WTC11 (cell line): ENCODE measurements around the gene MEPCE. TPM values are rescaled to one million over a fixed set of nuclear protein-coding genes. Genes with fewer than 3 reads are reported as not detected.

ENCODE experiments used
- ATAC-seq: fragments of 200-7000 bp; cut with Tn5 transposase; 2 replicates; pipeline ENCODE4 v1.10.0; 2021; ENCODE audit warnings: mild to moderate bottlenecking, moderate library complexity
- CTCF ChIA-PET: fragments of 300-600 bp; sonication (Branson Sonifier 250); formaldehyde crosslinking; loops from one replicate; lab custom pipeline; 2021; ENCODE audit warnings: antibody characterized with exemption; lab: Charles Lee
- POLR2A ChIA-PET: fragments of 350-600 bp; sonication (Branson Sonifier 250); formaldehyde crosslinking; loops from one replicate; lab custom pipeline; 2021; ENCODE audit warnings: antibody characterized with exemption; lab: Charles Lee
- DNase-seq: peaks from one replicate; pipeline ENCODE4 v3.0.0; 2021; ENCODE audit warnings: low spot score
- H3K27ac Mint-ChIP-seq: 2 replicates; pipeline ENCODE4 v1.8.0; 2021; ENCODE audit warnings: mixed read lengths
- H3K27me3 Mint-ChIP-seq: 2 replicates; pipeline ENCODE4 v1.8.0; 2021; ENCODE audit warnings: low read depth, mild to moderate bottlenecking, moderate library complexity, mixed read lengths
- H3K36me3 Mint-ChIP-seq: 2 replicates; pipeline ENCODE4 v1.8.0; 2021; ENCODE audit warnings: mixed read lengths
- H3K4me1 Mint-ChIP-seq: 2 replicates; pipeline ENCODE4 v1.8.0; 2022; ENCODE audit warnings: mixed read lengths
- H3K4me3 Mint-ChIP-seq: 2 replicates; pipeline ENCODE4 v1.8.0; 2021; ENCODE audit warnings: mild to moderate bottlenecking, moderate library complexity, mixed read lengths
- H3K9me3 Mint-ChIP-seq: 2 replicates; pipeline ENCODE4 v1.8.0; 2021; ENCODE audit warnings: mixed read lengths
- AR ChIP-seq: fragments of 250-450 bp; sonication (Bioruptor Pico); IDR thresholded peaks from 2 replicates; pipeline ENCODE4 v1.9.0; 2021; ENCODE audit warnings: mild to moderate bottlenecking
- CREM ChIP-seq: sonication (generic); formaldehyde crosslinking; IDR thresholded peaks from 2 replicates; pipeline ENCODE4 v1.8.1; 2022; ENCODE audit warnings: mild to moderate bottlenecking, missing genetic modification reagents, moderate library complexity
- CTCF ChIP-seq: fragments of 200-600 bp; IDR thresholded peaks from 2 replicates; pipeline ENCODE4 v1.8.0; 2022; ENCODE audit warnings: antibody characterized with exemption
- ERG ChIP-seq: fragments of 250-450 bp; sonication (Bioruptor Pico); IDR thresholded peaks from 2 replicates; pipeline ENCODE4 v1.8.0; 2021; ENCODE audit warnings: mild to moderate bottlenecking
- FOXP1 ChIP-seq: sonication (generic); formaldehyde crosslinking; IDR thresholded peaks from 2 replicates; pipeline ENCODE4 v1.8.0; 2022; ENCODE audit warnings: missing genetic modification reagents, mild to moderate bottlenecking, moderate library complexity, borderline replicate concordance
- GABPB1 ChIP-seq: sonication (generic); formaldehyde crosslinking; IDR thresholded peaks from 2 replicates; pipeline ENCODE4 v1.8.1; 2023; ENCODE audit warnings: mild to moderate bottlenecking, missing genetic modification reagents
- GRHL2 ChIP-seq: fragments of 250-450 bp; sonication (Bioruptor Pico); IDR thresholded peaks from 2 replicates; pipeline ENCODE4 v1.8.0; 2022; ENCODE audit warnings: mild to moderate bottlenecking, moderate library complexity; ENCODE audit not compliant: insufficient replicate concordance, severe bottlenecking
- HMGXB4 ChIP-seq: sonication (generic); formaldehyde crosslinking; IDR thresholded peaks from 2 replicates; pipeline ENCODE4 v1.8.1; 2023; ENCODE audit warnings: mild to moderate bottlenecking, moderate library complexity, missing genetic modification reagents
- IRF1 ChIP-seq: sonication (generic); formaldehyde crosslinking; IDR thresholded peaks from 2 replicates; pipeline ENCODE4 v1.8.0; 2023; ENCODE audit warnings: missing genetic modification reagents
- NR3C1 ChIP-seq: sonication (generic); formaldehyde crosslinking; conservative IDR thresholded peaks from 2 replicates; pipeline ENCODE4 v1.8.1; 2023; ENCODE audit warnings: low read depth, mild to moderate bottlenecking, missing genetic modification reagents
- SOX15 ChIP-seq: fragments of 250-450 bp; sonication (Bioruptor Pico); IDR thresholded peaks from 2 replicates; pipeline ENCODE4 v1.9.0; 2021; ENCODE audit warnings: mild to moderate bottlenecking
- TCF7 ChIP-seq: sonication (generic); formaldehyde crosslinking; IDR thresholded peaks from 2 replicates; pipeline ENCODE4 v1.8.0; 2022; ENCODE audit warnings: mild to moderate bottlenecking, low read depth, missing genetic modification reagents, moderate library complexity
- TEAD1 ChIP-seq: sonication (generic); formaldehyde crosslinking; IDR thresholded peaks from 2 replicates; pipeline ENCODE4 v1.8.0; 2022; ENCODE audit warnings: mild to moderate bottlenecking, missing genetic modification reagents
- TEAD4 ChIP-seq: sonication (generic); formaldehyde crosslinking; IDR thresholded peaks from 2 replicates; pipeline ENCODE4 v1.8.0; 2022; ENCODE audit warnings: mild to moderate bottlenecking, missing genetic modification reagents
- TP53 ChIP-seq: sonication (generic); formaldehyde crosslinking; IDR thresholded peaks from 2 replicates; pipeline ENCODE4 v1.8.1; 2023; ENCODE audit warnings: mild to moderate bottlenecking, missing genetic modification reagents
- ZNF512 ChIP-seq: sonication (generic); formaldehyde crosslinking; IDR thresholded peaks from 2 replicates; pipeline ENCODE4 v1.8.1; 2022; ENCODE audit warnings: missing genetic modification reagents, borderline replicate concordance
- ZNF671 ChIP-seq: fragments of 250-450 bp; sonication (Bioruptor Pico); IDR thresholded peaks from 2 replicates; pipeline ENCODE4 v1.8.0; 2021; ENCODE audit warnings: mild to moderate bottlenecking
- total RNA-seq: library from RNA; stranded (reverse); gene quantifications from 3 replicates; pipeline ENCODE4 v1.2.3, GENCODE V29; 2021
- TF ChIP-seq, protein P1 (sequence below): sonication (generic); formaldehyde crosslinking; IDR thresholded peaks from 2 replicates; pipeline ENCODE4 v1.8.0; 2022; ENCODE audit warnings: mild to moderate bottlenecking, missing genetic modification reagents

MEPCE gene
- total RNA-seq, 1 experiment from 2014 or later = 41.9 TPM

DNA sequence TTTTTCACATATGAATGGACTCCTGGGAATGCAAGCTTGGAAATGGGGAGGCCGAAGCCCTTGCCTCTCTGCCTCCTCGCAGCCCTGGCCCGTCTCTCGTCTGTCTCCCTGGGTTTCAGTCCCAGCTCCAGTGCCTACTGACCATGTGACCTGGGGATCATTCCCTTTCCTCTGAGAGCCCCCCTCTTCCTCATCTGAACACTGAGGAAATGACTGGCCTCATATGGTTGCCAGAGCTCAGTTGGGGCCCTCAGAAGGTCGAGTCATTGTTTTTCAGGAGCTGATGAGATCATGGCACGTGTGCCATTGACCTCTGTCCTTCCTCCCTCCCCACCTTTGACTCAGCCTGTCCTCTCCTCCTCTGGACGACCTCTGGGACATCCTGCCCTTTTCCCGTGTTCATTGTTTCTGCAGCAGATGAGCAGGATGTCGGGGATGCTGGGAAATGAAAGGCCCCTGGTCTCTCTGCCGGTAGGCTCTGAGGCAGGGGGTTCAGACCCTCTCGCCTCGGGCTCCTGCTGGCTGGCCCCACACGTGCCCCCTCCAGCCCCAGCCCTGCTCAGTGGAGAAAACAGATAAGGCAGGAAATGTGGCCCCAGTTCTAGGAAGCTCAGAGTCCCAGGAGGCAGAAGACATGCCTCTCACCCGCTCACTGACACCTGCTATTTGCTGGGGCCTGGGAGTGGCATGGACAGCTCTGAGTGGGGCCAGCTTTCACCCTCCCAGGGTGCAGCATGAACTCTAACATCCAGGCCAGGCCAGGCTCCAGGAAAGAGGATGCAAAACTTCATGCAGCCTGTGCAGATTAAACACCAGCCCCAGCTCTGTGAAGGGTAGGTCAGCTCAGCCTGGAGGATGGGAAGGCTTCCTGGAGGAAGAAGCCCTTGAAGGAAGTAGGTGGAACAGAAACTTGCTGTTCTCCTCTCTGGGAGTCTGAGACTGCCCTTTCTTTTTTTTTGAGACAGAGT, 15.0 kb downstream of the MEPCE start:
- peaks cover 5% of the 10 kb centered on the region for H3K4me1 Mint-ChIP-seq
- H3K36me3 Mint-ChIP-seq = no peaks in the 10 kb centered on the region
- CTCF ChIA-PET = interaction anchor here (1.2 to 6.0 kb wide), 6 partner anchors 11 to 115 kb away, joined by 3 to 46 read pairs (median 4); partner anchors contain the start of gene ZCWPW1
- peak overlapping the region; percentile 63 for H3K27ac Mint-ChIP-seq
- H3K27me3 Mint-ChIP-seq = no peaks in the 10 kb centered on the region
- POLR2A ChIA-PET = interaction anchor here (0.8 to 3.4 kb wide), 2 partner anchors 8 to 15 kb away, joined by 3 to 25 read pairs; partner anchors contain the start of genes MEPCE and ZCWPW1
- ATAC-seq (peak; percentile 31), DNase-seq (no peak)
- TF ChIP-seq GABPB1 (CRISPR knock-in tag) (peak; percentile 79), TEAD4 (CRISPR knock-in tag) (no peak)
- H3K9me3 Mint-ChIP-seq = no peaks in the 10 kb centered on the region
- no peak overlapping the region for H3K4me3 Mint-ChIP-seq

- H3K27me3 Mint-ChIP-seq = no peaks in the 10 kb centered on the region
- POLR2A ChIA-PET = interaction anchor here (0.5 to 3.4 kb wide), 2 partner anchors 17 to 229 kb away, joined by 3 to 25 read pairs; partner anchors contain the start of genes MEPCE and ZCWPW1
- no peak for DNase-seq
- TF ChIP-seq TP53 = no peak
- TF ChIP-seq NR3C1 = no peak
- TF ChIP-seq CREM = no peak
- TF ChIP-seq ZNF512 = no peak
- no peak for TF ChIP-seq FOXP1
- no peak for TF ChIP-seq TCF7 (CRISPR knock-in tag)
- no peak for TF ChIP-seq ERG (CRISPR knock-in tag)
- no peak for TF ChIP-seq CTCF
- TF ChIP-seq TEAD1 (CRISPR knock-in tag) = no peak
- TF ChIP-seq ZNF671 (CRISPR knock-in tag) = no peak
- TF ChIP-seq AR (CRISPR knock-in tag) = no peak
- TF ChIP-seq, protein P1, sequence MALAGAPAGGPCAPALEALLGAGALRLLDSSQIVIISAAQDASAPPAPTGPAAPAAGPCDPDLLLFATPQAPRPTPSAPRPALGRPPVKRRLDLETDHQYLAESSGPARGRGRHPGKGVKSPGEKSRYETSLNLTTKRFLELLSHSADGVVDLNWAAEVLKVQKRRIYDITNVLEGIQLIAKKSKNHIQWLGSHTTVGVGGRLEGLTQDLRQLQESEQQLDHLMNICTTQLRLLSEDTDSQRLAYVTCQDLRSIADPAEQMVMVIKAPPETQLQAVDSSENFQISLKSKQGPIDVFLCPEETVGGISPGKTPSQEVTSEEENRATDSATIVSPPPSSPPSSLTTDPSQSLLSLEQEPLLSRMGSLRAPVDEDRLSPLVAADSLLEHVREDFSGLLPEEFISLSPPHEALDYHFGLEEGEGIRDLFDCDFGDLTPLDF (CRISPR knock-in tag) = no peak
- no peak for TF ChIP-seq SOX15 (CRISPR knock-in tag)
- no peak for TF ChIP-seq GRHL2 (CRISPR knock-in tag)
- TF ChIP-seq IRF1 = no peak
- no peak for TF ChIP-seq HMGXB4
- TF ChIP-seq, all 79 proteins: peak for 0
- H3K4me1 Mint-ChIP-seq = peaks cover 5% of the 10 kb centered on the region
- ATAC-seq = no peak
- peak overlapping the region; percentile 45; the same call in 1 of the 2 replicates for H3K27ac Mint-ChIP-seq
- CTCF ChIA-PET = interaction anchor here (0.6 to 6.0 kb wide), 9 partner anchors 10 to 280 kb away, joined by 3 to 46 read pairs (median 4); partner anchors contain the start of genes MEPCE and ZCWPW1
- H3K36me3 Mint-ChIP-seq = no peaks in the 10 kb centered on the region
- H3K4me3 Mint-ChIP-seq = no peak overlapping the region
- H3K9me3 Mint-ChIP-seq = no peaks in the 10 kb centered on the region
Measured at GRCh38 chr7:100446040-100446439, 16.4 kb downstream of the MEPCE start.
